ENCODE measurements around the gene WDR37.
A peak's percentile ranks its signal among the peaks of the same experiment; 100 is the strongest.
"Not testable (repeated sequence)": the region's sequence is repeated elsewhere in the genome, so short reads cannot be mapped to it uniquely, and the experiment has no call there.

The WDR37 gene

DNA sequence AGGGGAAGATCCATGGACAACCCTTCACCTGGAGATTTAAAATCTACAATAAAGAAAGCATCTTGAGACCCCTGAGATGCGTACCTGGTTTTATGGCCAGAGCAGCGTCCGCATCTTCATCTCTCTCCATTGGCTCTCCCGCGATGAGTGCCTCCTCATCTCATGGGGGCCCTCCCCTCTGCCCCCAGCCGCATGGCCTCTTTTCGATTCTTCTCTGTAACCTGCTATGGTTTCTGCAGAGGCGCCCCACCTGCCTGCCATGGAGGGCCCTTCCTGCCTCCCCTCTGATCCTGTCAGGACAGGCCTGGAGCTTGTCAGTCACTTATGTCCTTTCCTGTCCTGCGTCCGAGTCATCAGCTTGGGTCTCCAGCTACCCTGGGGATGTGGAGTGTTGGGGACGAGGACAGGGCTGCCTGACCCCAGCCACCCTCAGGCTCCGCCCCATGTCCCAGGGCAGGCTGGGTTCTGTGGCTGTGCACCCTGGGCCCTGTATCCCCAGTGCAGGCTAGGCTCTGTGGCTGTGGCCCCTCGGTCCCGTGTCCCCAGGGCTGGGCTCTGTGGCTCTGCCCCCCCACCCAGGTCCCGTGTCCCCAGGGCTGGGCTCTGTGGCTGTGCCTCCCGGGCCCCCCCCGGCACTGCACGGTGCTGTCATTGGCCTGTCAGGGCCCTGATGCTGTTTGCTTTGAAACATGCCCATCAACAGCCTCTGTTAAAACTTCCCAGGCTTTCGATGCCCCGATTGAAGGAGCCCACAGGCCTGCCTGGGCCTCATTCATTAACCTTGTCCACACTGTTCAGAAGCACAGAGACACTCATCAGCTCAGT lies 99.8 kb downstream of the WDR37 start:
- DNase-seq: no peak

DNA sequence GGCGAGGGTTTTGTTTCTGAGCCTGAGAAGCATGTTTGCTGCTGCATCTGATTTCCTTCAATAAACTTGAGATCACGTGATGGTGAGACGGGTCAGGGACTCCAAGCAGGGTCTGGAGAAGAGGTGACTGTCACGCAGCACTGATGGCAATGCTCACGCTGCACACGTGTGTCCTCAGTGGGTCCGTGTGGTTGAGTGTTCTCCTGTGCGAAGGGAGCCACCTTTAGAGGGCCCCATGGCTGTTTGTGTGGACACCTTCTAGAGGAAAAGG lies 100.4 kb downstream of the WDR37 start:
- DNase-seq: no peak

DNA sequence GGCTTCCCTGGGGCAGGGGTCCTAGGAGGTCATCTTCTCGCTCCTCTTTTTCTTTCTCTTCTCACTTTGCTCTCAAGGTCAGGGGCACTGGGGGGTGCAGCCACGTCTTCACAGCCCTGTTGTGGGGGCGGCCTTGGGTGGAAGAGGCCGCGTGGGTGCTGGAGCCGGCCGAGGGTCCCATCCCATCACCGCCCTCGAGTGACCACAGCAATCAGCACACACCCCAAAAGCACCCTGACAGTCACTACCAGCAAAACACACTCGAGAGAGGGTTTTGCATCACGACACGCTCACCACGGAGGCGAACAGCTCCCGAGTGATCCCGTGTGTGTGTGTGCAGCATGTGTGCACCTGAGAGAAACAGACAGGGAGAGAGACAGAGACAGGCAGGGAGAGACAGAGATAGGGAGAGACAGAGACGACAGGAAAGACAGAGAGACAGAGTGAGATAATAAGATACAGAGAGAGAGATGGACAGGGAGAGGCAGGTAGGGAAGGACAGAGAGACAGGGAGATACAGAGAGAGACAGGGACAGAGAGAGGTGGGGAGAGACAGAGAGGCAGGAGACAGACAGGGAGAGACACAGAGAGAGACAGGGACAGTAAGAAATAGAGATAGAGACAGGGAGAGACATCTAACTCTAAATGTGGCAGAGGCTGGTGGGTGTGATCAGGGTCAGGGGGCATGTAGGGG lies 100.9 kb downstream of the WDR37 start:
- DNase-seq: no peak

DNA sequence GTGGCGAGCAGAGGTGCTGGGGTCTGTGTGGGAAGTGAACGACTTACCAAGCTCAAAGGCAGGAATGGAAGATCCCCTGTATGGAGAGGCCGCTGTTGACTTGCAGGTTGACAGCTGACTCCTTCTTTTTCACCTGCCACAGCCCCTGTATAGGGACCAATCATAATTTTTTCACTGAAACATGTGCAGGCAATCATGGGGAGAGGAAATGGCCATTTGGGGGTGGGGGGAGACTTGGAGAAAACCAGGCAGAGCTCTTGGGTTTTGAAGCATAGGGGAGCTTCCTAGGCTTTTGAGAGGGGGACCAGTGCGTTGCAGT lies 101.4 kb downstream of the WDR37 start:
- DNase-seq: no peak

DNA sequence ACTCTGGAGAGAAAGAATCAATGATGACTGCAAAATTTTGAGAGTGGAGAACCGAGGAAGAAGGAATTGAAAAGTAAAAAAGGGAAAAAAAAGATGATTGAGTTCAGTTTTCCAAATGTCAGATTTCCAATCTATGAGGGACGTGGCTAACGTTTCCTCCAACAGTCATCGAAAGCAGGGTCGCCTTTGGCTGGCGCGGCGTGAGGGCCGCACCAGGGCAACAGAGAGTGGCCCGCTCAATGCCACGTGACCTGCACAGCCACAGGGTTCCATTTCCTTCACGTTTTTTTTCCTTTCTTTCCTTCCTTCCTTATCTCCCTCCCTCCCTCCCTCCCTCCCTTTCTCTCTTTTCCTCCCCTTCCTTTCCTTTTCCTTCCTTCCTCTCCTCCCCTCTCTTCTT lies 101.9 kb downstream of the WDR37 start:
- DNase-seq: no peak

DNA sequence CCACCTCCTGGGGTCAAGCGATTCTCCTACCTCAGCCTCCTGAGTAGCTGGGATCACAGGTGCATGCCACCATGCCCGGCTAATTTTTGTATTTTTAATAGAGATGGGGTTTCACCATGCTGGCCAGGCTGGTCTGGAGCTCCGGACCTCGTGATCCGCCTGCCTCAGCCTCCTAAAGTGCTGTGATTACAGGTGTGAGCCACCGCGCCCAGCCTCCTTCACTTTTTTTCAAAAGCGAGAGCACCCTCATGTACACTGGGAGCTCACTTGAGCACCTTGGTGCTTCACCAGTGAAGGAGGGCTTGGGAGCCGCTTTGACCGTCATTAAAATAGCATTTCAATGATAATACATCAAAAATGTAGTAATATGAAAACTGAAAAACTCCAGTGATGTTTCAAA lies 102.4 kb downstream of the WDR37 start:
- DNase-seq: not testable (repeated sequence)

DNA sequence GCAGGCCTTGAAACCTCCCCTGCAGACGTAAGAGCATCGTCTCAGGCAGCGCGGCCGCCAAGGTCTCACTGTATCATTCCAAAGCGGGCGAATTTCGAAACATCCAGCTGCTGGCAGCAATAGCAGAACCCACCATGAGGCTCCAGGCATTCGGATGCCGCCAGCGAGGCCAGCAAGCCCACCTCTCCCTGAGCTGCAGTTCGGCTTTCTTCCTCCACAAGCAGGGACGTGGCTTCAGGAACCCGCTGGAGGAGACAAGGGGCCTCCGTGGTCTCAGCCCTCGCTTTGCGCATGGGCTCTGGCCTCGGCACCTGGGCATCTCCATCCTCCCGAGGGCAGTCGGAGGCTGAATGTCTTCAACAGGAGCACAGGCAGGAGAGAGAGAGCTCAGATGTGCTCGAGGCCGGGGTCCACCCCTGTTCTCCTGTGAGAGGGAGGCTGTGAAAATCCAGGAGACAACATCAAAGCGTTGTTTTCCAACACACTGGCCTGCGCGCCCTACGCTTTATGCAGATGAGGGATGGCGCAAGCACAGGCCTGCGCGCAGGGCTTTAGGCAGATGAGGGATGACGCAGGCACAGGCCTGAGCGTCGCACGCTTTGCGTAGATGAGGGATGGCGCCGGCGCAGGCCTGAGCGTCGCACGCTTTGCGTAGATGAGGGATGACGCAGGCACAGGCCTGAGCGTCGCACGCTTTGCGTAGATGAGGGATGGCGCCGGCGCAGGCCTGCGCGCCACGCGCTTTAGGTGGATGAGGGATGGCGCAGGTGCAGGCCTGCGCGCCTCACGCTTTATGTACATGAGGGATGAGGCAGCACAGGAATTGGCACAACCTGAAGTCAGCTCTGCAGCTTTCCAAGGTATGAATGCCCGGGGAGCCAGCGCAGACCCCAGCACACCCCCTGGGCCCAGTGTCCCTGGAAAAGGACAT lies 103.2 kb downstream of the WDR37 start:
- peak in 1 of 2 donors; percentile 46 for DNase-seq

DNA sequence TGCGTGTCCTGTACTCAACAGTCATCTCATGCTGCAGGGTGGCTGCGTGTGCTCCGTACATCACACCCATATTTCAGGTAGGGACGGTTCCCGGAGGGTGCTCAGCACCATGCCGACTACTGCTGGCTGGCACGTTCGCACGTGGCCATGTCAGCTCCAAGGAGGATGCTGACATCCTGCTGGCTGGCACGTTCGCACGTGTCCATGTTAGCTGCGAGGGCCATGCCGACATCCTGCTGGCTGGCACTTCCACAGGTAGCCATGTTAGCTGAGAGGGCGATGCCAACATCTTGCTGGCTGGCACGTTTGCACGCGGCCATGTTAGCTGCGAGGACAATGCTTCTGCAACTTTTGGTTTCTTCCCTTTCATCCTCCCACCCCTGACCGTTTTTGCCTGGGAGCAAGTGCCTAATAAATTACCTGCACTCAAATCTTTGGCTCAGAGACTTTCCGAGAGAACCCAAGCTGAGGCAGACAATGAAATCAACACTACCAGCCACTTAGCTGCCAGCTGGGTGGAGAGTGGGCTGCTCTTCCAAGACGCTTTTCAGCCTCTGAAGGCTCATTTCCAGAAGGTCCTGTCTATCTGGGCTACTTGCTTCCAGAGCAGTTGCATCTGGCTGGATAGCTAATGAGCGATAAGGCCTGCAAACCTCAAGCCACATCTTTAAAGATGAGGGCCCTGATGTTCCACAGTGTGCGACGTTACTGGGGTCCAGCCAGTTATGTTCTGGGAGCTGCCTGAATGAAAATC lies 104.6 kb downstream of the WDR37 start:
- DNase-seq: no peak

DNA sequence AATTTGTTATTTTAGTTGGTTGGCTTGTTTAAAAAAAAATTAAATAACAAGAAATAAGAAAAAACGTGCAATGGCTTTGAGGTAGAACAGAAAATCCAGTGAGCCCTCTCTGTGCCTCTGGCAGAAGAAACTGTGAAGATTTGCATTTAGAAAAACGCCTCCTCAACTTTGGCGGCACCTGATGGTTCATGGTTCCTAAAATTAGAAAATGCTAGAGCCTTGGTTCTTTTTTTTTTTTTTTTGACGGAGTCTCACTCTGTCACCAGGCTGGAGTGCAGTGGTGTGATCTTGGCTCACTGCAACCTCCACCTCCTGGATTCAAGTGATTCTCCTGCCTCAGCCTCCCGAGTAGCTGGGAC lies 105.1 kb downstream of the WDR37 start:
- not testable (repeated sequence) for DNase-seq

DNA sequence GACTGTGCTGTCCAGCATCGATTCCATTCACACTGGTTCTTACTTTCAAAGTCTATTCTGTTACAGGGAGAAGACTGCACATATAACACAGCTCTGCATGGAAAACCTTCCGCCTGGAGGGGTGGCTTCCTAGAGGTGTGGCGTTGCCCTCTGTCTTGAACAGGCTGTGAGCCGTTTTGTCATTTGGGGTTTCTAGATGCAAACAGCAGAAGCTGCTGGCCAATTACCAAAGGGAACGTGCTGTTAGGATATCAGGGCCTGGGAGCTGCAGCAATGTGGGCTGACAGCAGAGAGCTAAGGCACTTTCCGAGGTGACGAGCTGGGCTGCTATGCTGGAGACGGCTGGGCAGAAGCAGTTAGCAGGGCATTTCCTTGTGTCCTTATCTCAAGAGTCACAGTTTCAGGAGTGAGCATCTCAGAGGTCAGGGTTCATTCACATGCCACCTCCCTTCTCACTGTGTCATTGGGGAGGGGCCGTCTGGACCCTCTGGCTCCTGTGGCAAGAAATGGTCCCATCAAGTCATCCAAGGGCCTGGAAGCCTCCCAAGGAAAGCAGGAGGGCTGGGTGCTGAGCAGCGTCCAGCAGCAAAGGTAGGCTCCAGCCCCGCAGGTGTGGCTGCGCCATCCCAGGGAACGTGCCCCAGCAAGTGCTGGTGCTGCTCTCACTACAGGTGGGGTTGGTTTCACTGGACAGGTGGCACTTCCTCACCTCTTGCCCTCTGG lies 106.5 kb downstream of the WDR37 start:
- DNase-seq: no peak

DNA sequence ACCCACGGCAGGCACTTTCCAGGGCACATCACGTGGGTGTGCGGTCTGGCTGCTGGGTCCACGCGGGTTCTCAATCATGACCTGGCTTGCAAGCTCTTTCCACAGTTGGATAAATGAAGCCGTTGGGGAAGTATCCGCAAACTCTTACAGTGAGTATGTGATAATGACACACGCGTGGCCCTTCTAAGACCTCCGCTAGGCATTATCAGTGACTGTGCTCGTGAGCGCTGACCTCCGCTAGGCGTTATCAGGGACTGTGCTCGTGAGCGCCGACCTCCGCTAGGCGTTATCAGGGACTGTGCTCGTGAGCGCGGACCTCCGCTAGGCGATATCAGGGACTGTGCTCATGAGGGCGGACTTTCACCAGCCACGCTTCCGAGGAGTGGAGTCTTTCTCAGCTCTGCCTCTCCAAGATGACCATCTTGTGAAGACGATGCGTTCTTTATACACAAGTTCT lies 107.0 kb downstream of the WDR37 start:
- DNase-seq: no peak

DNA sequence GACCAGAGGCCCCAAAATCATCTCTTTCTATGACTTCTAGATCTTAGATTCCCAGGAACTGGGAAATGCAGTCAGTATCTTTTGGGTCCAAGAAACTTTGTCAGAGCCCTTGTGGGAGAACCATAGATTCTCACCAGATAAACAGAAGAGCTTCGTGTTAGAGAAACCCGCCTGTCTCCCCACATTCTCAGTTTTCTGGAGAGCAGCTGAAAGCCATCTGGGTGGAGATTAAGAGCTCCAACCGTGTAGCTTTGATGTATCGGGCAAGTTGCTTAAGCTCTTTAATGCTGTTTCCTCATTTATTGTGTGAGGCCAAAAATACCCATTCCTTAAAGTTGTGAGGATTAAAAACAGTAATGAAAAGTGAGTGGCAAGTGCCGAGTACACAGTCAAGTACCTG lies 107.6 kb downstream of the WDR37 start:
- no peak for DNase-seq

DNA sequence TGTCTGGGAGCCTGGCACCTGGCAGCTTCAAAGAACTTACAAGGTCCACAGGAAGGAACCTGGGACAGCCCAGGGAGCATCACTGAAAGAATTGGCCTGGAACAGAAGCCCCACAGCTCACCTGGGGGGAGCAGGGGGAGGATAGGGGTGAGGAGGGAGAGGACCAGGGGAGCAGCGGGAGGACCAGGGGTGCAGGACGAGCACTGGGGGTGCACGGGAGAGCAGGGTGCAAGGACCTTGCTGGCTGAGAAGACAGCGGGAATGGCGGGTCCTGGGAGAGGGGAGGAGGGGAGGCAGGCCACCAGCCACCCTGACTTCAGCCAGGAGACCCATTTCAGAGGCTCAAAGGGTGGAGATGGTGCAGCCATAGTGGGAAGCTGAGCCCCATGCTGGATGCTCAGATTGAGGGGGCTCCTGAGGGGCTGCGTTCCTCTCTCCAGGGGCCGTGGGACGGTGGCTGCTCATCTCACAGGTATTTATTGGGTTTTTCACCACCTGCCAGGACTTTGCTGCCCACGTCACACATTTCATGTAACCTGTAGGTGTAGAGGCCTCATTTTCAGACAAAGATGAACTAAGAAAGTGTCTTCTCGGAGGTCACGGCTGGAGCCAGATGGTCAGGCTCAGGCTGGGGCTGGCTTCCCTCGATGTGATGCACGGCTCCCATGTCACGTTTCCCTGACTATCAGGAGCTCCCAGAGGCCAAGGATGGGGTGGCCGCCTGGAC lies 110.1 kb downstream of the WDR37 start:
- no peak for DNase-seq

DNA sequence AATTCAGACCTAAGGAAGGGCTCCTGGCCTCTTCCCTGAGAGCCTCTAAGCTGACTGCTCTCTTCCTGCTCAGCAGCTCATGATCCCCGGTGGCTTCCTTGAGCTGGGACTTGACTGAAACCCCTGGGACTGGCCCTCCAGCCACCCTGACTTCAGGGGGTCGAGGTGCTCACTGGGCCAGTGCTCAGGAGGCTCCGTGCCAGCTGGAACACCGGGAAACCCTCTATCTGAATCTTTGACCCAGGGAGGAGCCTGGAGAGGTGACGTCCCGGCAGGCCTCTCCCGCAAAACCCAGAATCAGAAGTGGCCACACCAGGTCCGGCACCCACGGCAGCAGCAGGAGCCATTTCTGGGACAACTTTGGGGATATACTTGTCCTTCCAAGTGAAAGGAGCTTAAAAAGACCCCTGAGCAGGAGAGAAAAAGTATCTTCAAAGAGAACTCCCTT lies 110.7 kb downstream of the WDR37 start:
- no peak for DNase-seq

DNA sequence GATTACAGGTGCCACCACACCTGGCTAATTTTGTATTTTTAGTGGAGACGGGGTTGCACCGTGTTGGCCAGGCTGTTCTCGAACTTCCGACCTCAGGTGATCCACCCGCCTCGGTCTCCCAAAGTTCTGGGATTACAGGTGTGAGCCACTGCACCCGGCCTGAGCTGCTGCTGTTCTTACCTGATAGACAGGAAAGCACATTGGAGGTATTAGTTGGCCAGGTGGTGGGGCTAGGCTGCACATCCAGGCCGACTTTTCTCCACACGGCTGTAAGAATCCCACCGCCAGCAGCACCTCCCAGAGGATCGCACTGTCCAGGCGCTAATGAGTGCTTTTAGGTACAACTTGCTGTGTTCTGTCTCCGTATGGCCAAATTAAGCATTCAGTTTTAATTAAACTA lies 112.6 kb downstream of the WDR37 start:
- DNase-seq: no peak

DNA sequence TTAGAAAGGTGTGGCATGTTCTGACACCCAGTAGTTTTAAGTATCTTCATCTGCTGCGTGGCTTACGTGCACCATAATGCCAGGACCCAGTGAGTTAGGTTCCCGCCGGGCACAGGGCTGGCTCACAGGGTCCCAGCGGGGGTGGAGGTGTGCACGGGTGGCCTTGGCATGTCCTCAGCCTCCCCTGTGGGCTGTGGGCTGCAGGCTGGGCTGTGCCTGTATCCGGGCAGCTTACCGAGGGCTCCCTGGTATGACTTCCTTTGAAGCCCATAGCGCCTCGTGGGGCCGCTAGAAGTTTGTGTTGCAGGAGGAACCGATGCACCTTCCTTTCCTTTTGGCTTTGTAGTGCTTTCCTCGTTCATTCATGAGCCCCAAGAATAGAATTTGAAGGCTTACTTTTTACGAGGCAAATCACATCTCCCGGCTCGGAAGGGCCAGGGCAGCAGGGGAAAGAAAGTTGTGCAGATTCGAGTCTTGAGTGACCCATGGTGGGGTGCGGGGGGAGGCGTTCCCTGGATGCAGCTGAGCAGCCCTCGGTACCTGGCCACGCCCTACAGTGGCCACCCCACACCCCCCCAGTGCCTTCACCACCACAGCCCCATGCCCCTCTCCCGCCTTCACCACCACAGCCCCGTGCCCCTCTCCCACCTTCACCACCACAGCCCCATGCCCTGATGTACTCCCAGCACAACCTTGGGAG lies 113.2 kb downstream of the WDR37 start:
- no peak for DNase-seq

DNA sequence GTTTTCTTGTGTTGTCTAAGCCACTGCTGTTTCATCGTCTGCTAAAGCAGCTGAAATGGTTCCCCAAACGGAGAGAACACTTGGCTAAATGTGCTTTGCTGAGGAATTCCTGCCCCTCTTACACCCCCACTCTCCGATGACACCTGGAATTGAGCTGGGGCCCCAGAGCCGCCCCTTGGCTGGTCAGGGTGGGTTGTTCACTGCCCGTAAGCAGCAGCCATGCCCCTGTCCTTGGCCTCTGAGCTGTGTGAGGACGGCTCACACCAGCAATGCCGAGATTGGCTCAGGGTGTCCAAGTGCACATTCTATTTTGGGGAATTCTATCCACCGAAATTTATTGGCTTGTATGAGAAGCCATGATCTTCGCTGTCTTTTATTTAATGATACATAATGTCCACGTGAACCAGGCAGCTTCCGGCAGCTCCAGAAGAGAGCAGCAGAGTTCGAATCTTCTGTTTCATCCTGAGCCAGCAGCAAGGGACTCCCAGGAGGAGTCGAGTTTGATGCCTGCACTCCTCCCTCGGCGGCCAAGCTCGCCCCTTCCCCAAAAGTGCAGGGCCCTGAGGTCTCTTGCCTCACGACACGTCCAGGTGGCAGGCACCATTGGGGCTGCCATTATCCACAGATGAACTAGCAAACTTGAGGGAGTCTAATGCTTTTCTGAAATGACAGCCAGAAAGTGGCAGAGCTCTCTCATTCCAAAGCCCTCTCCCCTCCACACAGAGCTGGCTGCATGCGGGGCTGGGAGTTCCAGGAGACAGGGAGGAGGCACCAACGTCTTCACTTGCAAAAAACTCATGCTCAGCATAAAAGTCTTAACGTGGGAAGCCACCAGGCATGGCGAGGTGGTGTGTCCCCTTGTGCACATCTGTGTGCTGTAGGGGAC lies 114.0 kb downstream of the WDR37 start:
- DNase-seq: no peak

DNA sequence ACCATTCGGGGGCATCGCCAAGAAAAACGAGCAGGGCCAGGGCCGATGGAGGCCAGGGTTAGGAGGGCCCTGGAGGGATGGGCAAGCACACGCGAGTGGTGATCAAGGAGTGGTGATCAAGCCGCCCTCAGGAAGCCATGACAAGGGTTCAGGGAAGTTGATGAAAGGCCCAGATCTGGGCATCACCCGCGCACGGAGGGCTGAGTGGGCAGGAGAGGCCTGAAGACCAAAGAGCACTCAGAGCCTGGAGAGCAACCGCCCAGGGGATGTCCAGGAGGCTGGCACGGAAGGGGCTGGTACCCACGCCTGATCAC lies 114.6 kb downstream of the WDR37 start:
- no peak for DNase-seq

DNA sequence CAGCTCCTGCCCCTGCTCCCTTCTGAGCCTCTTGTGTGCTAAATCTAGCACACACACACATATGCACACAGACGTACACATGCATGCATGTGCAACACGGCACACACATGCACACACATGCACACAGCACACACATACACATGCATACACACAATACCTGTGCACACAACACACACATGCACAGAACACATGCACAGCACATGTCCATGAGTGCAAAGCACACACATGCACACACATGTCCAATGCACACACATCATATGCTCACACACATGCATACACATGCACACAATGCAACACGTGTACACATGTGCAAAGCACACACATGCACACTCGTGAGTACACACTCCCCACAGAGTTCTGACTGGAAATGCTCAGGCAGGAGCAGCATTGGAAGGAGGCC lies 115.0 kb downstream of the WDR37 start:
- DNase-seq: no peak

DNA sequence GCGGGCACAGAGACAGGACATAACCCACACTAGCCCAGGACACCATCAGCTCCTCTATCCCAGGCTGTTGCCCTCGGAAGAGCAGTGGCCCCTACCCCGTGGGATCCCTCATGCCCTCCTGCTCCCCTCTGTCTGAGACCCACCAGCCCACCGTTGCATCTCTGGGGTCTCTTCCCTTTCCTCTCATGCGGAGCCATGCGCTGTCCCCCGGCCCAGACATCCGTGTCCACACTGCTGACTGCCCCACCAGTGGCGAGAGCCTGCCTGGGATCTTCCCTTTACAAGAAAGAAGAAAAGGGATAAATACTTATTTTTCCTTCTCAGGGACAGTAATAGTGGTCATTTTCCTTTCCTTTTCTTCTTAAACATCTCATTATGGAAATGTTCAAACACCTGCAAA lies 115.4 kb downstream of the WDR37 start:
- no peak for DNase-seq

Measured in inflammatory macrophage treated with lipopolysaccharide for 1 hour (primary cell).